GM10248 (cell line): ENCODE data around the gene C10orf143.

Experiments
- CTCF ChIA-PET: fragments of 300-600 bp; sonication (Branson Sonifier 250); formaldehyde crosslinking; extraction: SDS; loops from one replicate; lab custom pipeline; 2021; ENCODE audit warnings: antibody characterized with exemption; lab: Yijun Ruan, JAX
- POLR2A ChIA-PET: fragments of 350-650 bp; sonication (Branson Sonifier 250); formaldehyde crosslinking; extraction: SDS; loops from one replicate; lab custom pipeline; 2020; ENCODE audit warnings: antibody characterized with exemption; lab: Yijun Ruan, JAX
- DNase-seq: peaks from one replicate; pipeline ENCODE4 v3.0.0; 2012; ENCODE audit errors: extremely low spot score
- TF ChIP-seq, protein P1 (sequence below): IDR thresholded peaks from 2 replicates; pipeline ENCODE4 v1.5.1; 2012; ENCODE audit warnings: mild to moderate bottlenecking, low read depth; ENCODE audit errors: extremely low read depth, missing control alignments, control extremely low read depth

The C10orf143 gene

GRCh38 chr10:130018265-130018664, 92.4 kb downstream of the C10orf143 start:
- ChIA-PET POLR2A (no interaction called here), CTCF (no interaction called here)
- no peak for DNase-seq
- TF ChIP-seq, protein P1, sequence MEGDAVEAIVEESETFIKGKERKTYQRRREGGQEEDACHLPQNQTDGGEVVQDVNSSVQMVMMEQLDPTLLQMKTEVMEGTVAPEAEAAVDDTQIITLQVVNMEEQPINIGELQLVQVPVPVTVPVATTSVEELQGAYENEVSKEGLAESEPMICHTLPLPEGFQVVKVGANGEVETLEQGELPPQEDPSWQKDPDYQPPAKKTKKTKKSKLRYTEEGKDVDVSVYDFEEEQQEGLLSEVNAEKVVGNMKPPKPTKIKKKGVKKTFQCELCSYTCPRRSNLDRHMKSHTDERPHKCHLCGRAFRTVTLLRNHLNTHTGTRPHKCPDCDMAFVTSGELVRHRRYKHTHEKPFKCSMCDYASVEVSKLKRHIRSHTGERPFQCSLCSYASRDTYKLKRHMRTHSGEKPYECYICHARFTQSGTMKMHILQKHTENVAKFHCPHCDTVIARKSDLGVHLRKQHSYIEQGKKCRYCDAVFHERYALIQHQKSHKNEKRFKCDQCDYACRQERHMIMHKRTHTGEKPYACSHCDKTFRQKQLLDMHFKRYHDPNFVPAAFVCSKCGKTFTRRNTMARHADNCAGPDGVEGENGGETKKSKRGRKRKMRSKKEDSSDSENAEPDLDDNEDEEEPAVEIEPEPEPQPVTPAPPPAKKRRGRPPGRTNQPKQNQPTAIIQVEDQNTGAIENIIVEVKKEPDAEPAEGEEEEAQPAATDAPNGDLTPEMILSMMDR = no peak

DNA sequence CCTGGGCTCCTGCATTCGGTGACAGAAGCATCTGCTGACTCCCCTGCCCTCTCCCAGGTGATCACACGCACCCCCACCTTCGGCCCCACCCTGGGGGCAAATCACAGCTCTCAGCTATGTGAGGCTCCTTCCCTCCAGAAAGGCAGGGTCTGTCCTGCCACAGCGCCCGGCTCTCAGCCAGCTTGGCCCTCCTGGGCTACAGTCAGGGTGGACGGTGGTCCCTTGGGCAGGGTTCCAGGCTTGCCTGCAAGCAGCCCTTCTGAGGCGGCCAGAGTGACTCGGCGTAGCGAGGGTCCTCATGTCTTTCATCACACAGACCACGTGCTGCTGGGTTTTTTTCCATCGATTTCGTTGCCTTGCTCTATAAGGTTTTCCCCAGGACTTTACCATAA, 93.0 kb downstream of the C10orf143 start:
- TF ChIP-seq, protein P1 = no peak
- ChIA-PET CTCF (no interaction called here), POLR2A (no interaction called here)
- DNase-seq = no peak

GRCh38 chr10:130016993-130017630, 93.5 kb downstream of the C10orf143 start:
- ChIA-PET POLR2A (no interaction called here), CTCF (no interaction called here)
- TF ChIP-seq, protein P1 = no peak
- DNase-seq = no peak

- CTCF ChIA-PET = no interaction called here
- POLR2A ChIA-PET = no interaction called here
- TF ChIP-seq, protein P1 = no peak
- DNase-seq = no peak
Observed at GRCh38 chr10:130016095-130016494, 94.5 kb downstream of the C10orf143 start.

- DNase-seq = no peak
- TF ChIP-seq, protein P1 = no peak
- CTCF ChIA-PET = no interaction called here
- POLR2A ChIA-PET = no interaction called here
Observed at GRCh38 chr10:130015075-130015695, 95.4 kb downstream of the C10orf143 start.

DNA sequence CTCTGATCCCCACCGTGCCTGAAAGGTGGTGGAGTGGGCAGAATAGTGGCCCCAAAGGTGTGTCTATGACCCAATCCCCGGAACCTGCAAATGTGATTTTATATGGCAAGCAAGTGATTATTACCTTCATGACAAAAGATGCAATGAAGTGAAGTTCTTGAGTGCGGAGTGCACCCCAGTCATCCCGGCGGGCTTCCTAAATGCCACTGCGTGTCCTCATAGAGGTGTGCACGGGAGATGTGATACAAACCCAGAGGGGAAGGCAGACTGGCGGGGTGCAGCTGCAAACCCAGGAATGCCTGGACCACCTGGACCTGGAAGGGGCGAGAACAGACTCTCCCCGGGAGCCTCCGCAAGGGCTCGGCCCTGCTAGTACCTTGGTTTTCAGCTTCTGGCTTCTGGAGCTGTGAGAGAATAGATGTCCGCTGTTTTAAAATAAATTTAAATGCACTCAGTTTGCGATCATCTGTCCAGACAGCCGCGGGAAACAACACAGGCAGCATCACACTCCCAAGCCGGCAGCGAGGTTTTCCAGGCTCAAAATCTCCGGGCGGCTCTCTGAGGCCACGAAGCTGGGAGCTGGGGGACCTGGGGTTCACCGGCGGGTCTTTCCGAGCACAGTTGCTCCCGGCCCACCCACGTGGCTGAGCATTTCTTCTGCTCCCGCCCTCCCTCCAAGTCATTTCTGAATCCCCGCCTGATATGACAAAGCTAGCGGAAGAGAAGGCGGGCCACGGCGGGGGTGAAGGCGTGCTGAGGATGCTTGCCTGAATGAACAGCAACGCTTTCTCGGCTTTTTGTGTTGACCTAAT, 96.2 kb downstream of the C10orf143 start:
- TF ChIP-seq, protein P1 = no peak
- ChIA-PET POLR2A (no interaction called here), CTCF (no interaction called here)
- no peak for DNase-seq
